Endothelial cell of umbilical vein (primary cell): ENCODE data around the gene SAXO1. TPM values are rescaled to one million over a fixed set of nuclear protein-coding genes. Genes with fewer than 3 reads are reported as not detected.

Experiments used
- BruUV-seq: library from RNA; stranded (reverse); fragments of 400-500 nt; replicated peaks from 2 replicates; lab custom pipeline; 2021; lab: Mats Ljungman, UMichigan
- CTCF ChIA-PET: fragments of 300-600, 350-600 bp; sonication (Branson Sonifier 250); formaldehyde crosslinking; loops from one replicate; lab custom pipeline; 2021; ENCODE audit warnings: antibody characterized with exemption, inconsistent platforms; lab: Charles Lee
- POLR2A ChIA-PET: fragments of 300-600, 350-600 bp; sonication (Branson Sonifier 250); formaldehyde crosslinking; loops from one replicate; lab custom pipeline; 2021; ENCODE audit warnings: antibody characterized with exemption, inconsistent platforms; lab: Charles Lee
- DNase-seq: peaks from one replicate; pipeline ENCODE4 v3.0.0-alpha.2; 2011; ENCODE audit warnings: low read depth, low spot score
- FAIRE-seq: peaks from 2 replicates; lab custom pipeline; 2011; peaks lifted over from hg19 to GRCh38; lab: Jason Lieb, UNC
- H2AFZ ChIP-seq: 2 replicates; pipeline ENCODE4 v1.6.0; 2012; ENCODE audit warnings: low read depth, low read length, control low read depth, inconsistent platforms
- H3K27ac ChIP-seq: 2 replicates; pipeline ENCODE4 v1.5.1; 2011; ENCODE audit warnings: low read depth, mild to moderate bottlenecking, control low read depth, low read length, moderate library complexity; ENCODE audit not compliant: insufficient read depth
- H3K27me3 ChIP-seq, 2 experiments: 2 replicates each; pipeline versions ENCODE4 v1.6.0 to v1.6.1; 2011; ENCODE audit warnings: low read length in 2 of 2, mixed read lengths in 1 of 2; ENCODE audit not compliant: control insufficient read depth in 2 of 2, insufficient read depth in 2 of 2
- H3K36me3 ChIP-seq, 2 experiments: 2 replicates in 1 of 2; 3 replicates in 1 of 2; pipeline ENCODE4 v1.5.1; 2011; ENCODE audit warnings: low read length in 2 of 2, mild to moderate bottlenecking in 1 of 2, moderate library complexity in 1 of 2; ENCODE audit not compliant: control insufficient read depth in 2 of 2, insufficient read depth in 2 of 2; ENCODE audit errors: extremely low read depth in 1 of 2
- H3K4me1 ChIP-seq: 3 replicates; pipeline ENCODE4 v1.5.1; 2011; ENCODE audit warnings: mild to moderate bottlenecking, low read length; ENCODE audit not compliant: control insufficient read depth, insufficient read depth; ENCODE audit errors: extremely low read depth
- H3K4me2 ChIP-seq: 2 replicates; pipeline ENCODE4 v1.6.1; 2011; ENCODE audit warnings: low read length, control low read depth, mixed read lengths; ENCODE audit not compliant: insufficient read depth
- H3K4me3 ChIP-seq, 3 experiments: fragments of 200-600 bp in 1 of 3; sonication (generic), shearing (Covaris generic) in 1 of 3; replicated peaks in 1 of 3; 2 replicates each; pipeline ENCODE4 v1.5.1; 2011 to 2016; ENCODE audit warnings: control low read depth in 3 of 3, low read length in 3 of 3, mild to moderate bottlenecking in 2 of 3, inconsistent platforms in 1 of 3, low read depth in 1 of 3, moderate library complexity in 1 of 3; ENCODE audit not compliant: insufficient read depth in 1 of 3
- H3K79me2 ChIP-seq: 2 replicates; pipeline ENCODE4 v1.6.0; 2012; ENCODE audit warnings: low read length, inconsistent platforms; ENCODE audit not compliant: control insufficient read depth, insufficient read depth
- H3K9ac ChIP-seq: replicated peaks from 2 replicates; pipeline ENCODE3; 2011; ENCODE audit warnings: low read length, control low read depth; ENCODE audit not compliant: insufficient read depth; ENCODE audit errors: extremely low read depth
- H3K9me1 ChIP-seq: replicated peaks from 3 replicates; pipeline ENCODE4 v1.6.0; 2011; ENCODE audit warnings: mild to moderate bottlenecking, low read length; ENCODE audit not compliant: control insufficient read depth, insufficient read depth; ENCODE audit errors: extremely low read depth
- H3K9me3 ChIP-seq: replicated peaks from 2 replicates; pipeline ENCODE4 v1.5.1; 2012; ENCODE audit warnings: low read length, inconsistent platforms; ENCODE audit not compliant: control insufficient read depth, insufficient read depth
- H4K20me1 ChIP-seq: replicated peaks from 2 replicates; pipeline ENCODE3; 2011; ENCODE audit warnings: mild to moderate bottlenecking, low read length; ENCODE audit not compliant: control insufficient read depth, insufficient read depth; ENCODE audit errors: extremely low read depth
- CTCF ChIP-seq, 2 donors: IDR thresholded peaks; 1 replicate in 1 of 2; 2 replicates in 1 of 2; pipeline ENCODE4 v1.5.1; 2011; ENCODE audit warnings: low read length in 2 of 2, mild to moderate bottlenecking in 2 of 2, moderate library complexity in 2 of 2, control low read depth in 1 of 2, inconsistent platforms in 1 of 2, low read depth in 1 of 2; ENCODE audit not compliant: insufficient read depth in 1 of 2; ENCODE audit errors: extremely low read depth in 1 of 2
- EZH2 ChIP-seq: IDR thresholded peaks from 2 replicates; pipeline ENCODE4 v1.6.1; 2012; ENCODE audit warnings: borderline replicate concordance, low read depth, mild to moderate bottlenecking, moderate library complexity, low read length, inconsistent platforms; ENCODE audit not compliant: severe bottlenecking
- FOS ChIP-seq: IDR thresholded peaks from 2 replicates; pipeline ENCODE4 v1.6.1; 2011; ENCODE audit warnings: mild to moderate bottlenecking, low read length, moderate library complexity, borderline replicate concordance; ENCODE audit not compliant: insufficient read depth
- GATA2 ChIP-seq: IDR thresholded peaks from 2 replicates; pipeline ENCODE4 v1.7.0; 2011; ENCODE audit warnings: low read depth, mild to moderate bottlenecking, moderate library complexity, mixed read lengths, low read length; ENCODE audit not compliant: insufficient read length, insufficient read depth
- JUN ChIP-seq: IDR thresholded peaks from 2 replicates; pipeline ENCODE4 v1.6.1; 2011; ENCODE audit warnings: borderline replicate concordance, low read depth; ENCODE audit not compliant: insufficient read length, insufficient read depth
- MAX ChIP-seq: IDR thresholded peaks from 2 replicates; pipeline ENCODE4 v1.6.1; 2011; ENCODE audit not compliant: insufficient read depth, insufficient read length
- MYC ChIP-seq: IDR thresholded peaks from one replicate; pipeline ENCODE4 v1.6.1; 2011; ENCODE audit warnings: mild to moderate bottlenecking, low read depth, low read length
- POLR2A ChIP-seq: IDR thresholded peaks from 2 replicates; pipeline ENCODE4 v1.6.1; 2012; ENCODE audit warnings: low read depth, mild to moderate bottlenecking, control low read depth, low read length
- POLR2AphosphoS5 ChIP-seq: IDR thresholded peaks from 2 replicates; pipeline ENCODE4 v1.6.1; 2012; ENCODE audit warnings: low read depth, mild to moderate bottlenecking, control low read depth, low read length, moderate library complexity; ENCODE audit not compliant: insufficient read depth
- dilution Hi-C: fragments of 300-500 bp; cut with MboI; formaldehyde crosslinking; loops from one replicate; pipeline ENCODE4 v1.15.0; 2019; ENCODE audit warnings: low sequenced_read_pairs; ENCODE audit not compliant: extremely low pct_ligation_motif_present
- intact Hi-C: fragments of 100-400 bp; cut with micrococcal nuclease; formaldehyde crosslinking; loops from one replicate; pipeline ENCODE4 v1.10.0; 2022
- polyA plus RNA-seq, 4 experiments: library from polyadenylated mRNA; depleted of rRNA in 3 of 4; stranded (reverse) in 3 of 4; unstranded in 1 of 4; fragments of >200 nt; gene quantifications; 2 replicates each; pipeline versions ENCODE4 v1.2.1 to v1.2.3, GENCODE V29; 2011 to 2012; ENCODE audit warnings: missing spikeins in 1 of 4
- total RNA-seq: library from RNA; stranded (reverse); gene quantifications from 2 replicates; pipeline ENCODE4 v1.2.3, GENCODE V29; 2021

The SAXO1 gene
- total and polyA plus RNA-seq, 2 donors (not counting 3 experiments of a cell fraction or from before 2014, with no cell fraction given), result not detected

GRCh38 chr9:18907927-18908625 is 124.9 kb downstream of the SAXO1 start:
- CTCF ChIA-PET, result no interaction called here

More at GRCh38 chr9:18907927-18908625, 124.9 kb downstream of the SAXO1 start:
- Histone ChIP-seq H2AFZ (no peak overlapping the region), H3K27me3 (no peaks in the 10 kb centered on the region), H3K36me3 (peaks cover 0 to 2% of the 10 kb centered on the region in 2 experiments), H3K4me3 (no peak overlapping the region), H3K4me2 (no peak overlapping the region), H3K4me1 (no peaks in the 10 kb centered on the region), H3K9me3 (no peaks in the 10 kb centered on the region), H3K79me2 (no peaks in the 10 kb centered on the region), H3K9ac (no peak overlapping the region), H3K27ac (no peak overlapping the region), H3K9me1 (no peaks in the 10 kb centered on the region), H4K20me1 (no peaks in the 10 kb centered on the region)
- dilution Hi-C loops (no loop called here), intact Hi-C loops (no loop called here)
- BruUV-seq, result no TSS peak
- no peak for TF ChIP-seq GATA2
- TF ChIP-seq JUN, result no peak
- no peak for TF ChIP-seq MYC
- TF ChIP-seq POLR2AphosphoS5, result no peak
- TF ChIP-seq POLR2A, result no peak
- TF ChIP-seq FOS, result no peak
- no peak for TF ChIP-seq EZH2
- no peak for TF ChIP-seq CTCF (IDR thresholded peaks at IDR 0.05; ENCODE audit: extremely low read depth in 1 of 2, insufficient read depth in 1 of 2, low read depth in 1 of 2, low read length in 2 of 2)
- TF ChIP-seq MAX, result no peak
- FAIRE-seq (no peak), DNase-seq (no peak)
- POLR2A ChIA-PET, result no interaction called here
